ENCODE results near the gene ADIPOQ. TPM values are rescaled to one million over a fixed set of nuclear protein-coding genes. Genes with fewer than 3 reads are reported as not detected.
"Not testable (repeated sequence)": the region's sequence is repeated elsewhere in the genome, so short reads cannot be mapped to it uniquely, and the experiment has no call there.

The ADIPOQ gene
- polyA plus RNA-seq, 1 donor (not counting 4 experiments of a cell fraction or from before 2014, with no cell fraction given) = not detected

GRCh38 chr3:186902154-186902553 is 59.6 kb downstream of the ADIPOQ start:
- FAIRE-seq (no peak), DNase-seq (ENCODE audit: low read depth, low spot score) (no peak)
- TF ChIP-seq EZH2 (IDR thresholded peaks at IDR 0.05; ENCODE audit: low read length) (no peak), CTCF (optimal IDR thresholded peaks at IDR 0.05 in 1 of 3, IDR thresholded peaks at IDR 0.05 in 1 of 3, conservative IDR thresholded peaks at IDR 0.05 in 1 of 3; ENCODE audit: extremely low read depth in 1 of 3, insufficient read depth in 2 of 3, low read length in 3 of 3) (no peak)
- no peaks in the 10 kb centered on the region for H3K9me1 ChIP-seq (ENCODE audit: control insufficient read depth, extremely low read depth, insufficient read depth, low read length)
- H3K4me1 ChIP-seq (ENCODE audit: control insufficient read depth, extremely low read depth, insufficient read depth, low read length) = peaks cover 10% of the 10 kb centered on the region
- H4K20me1 ChIP-seq (ENCODE audit: control insufficient read depth, extremely low read depth, insufficient read depth, low read length) = no peaks in the 10 kb centered on the region
- no peak overlapping the region for H3K4me2 ChIP-seq (ENCODE audit: control insufficient read depth, extremely low read depth, insufficient read depth, low read depth, low read length)
- no peak overlapping the region for H2AFZ ChIP-seq (ENCODE audit: control insufficient read depth, low read length)
- no peak overlapping the region for H3K4me3 ChIP-seq (ENCODE audit: control insufficient read depth in 2 of 3, extremely low read depth in 1 of 3, insufficient read depth in 2 of 3, low read depth in 1 of 3, low read length in 3 of 3)
- H3K9me3 ChIP-seq (ENCODE audit: control insufficient read depth, low read depth, low read length) = no peaks in the 10 kb centered on the region
- no peak overlapping the region for H3K9ac ChIP-seq (ENCODE audit: control insufficient read depth, extremely low read depth, insufficient read depth, low read length)
- no peaks in the 10 kb centered on the region for H3K79me2 ChIP-seq (ENCODE audit: control insufficient read depth, insufficient read depth, low read length)
- dilution Hi-C loops (cut with MboI; ENCODE audit: extremely low pct_ligation_motif_present, low sequenced_read_pairs) = no loop called here
- H3K27ac ChIP-seq (ENCODE audit: control insufficient read depth, insufficient read depth, low read length) = no peak overlapping the region
- H3K36me3 ChIP-seq (ENCODE audit: control insufficient read depth in 2 of 2, extremely low read depth in 1 of 2, insufficient read depth in 2 of 2, low read length in 2 of 2) = no peaks in the 10 kb centered on the region
- H3K27me3 ChIP-seq (ENCODE audit: control insufficient read depth, extremely low read depth, insufficient read depth, low read length) = no peaks in the 10 kb centered on the region

GRCh38 chr3:186902713-186903112 is 60.2 kb downstream of the ADIPOQ start:
- no peak overlapping the region for H3K4me3 ChIP-seq (ENCODE audit: control insufficient read depth in 2 of 3, extremely low read depth in 1 of 3, insufficient read depth in 2 of 3, low read depth in 1 of 3, low read length in 3 of 3)

GRCh38 chr3:186903676-186904075 is 61.2 kb downstream of the ADIPOQ start:
- H3K4me2 ChIP-seq (ENCODE audit: control insufficient read depth, extremely low read depth, insufficient read depth, low read depth, low read length); H3K79me2 ChIP-seq (ENCODE audit: control insufficient read depth, insufficient read depth, low read length); H3K27ac ChIP-seq (ENCODE audit: control insufficient read depth, insufficient read depth, low read length); H3K36me3 ChIP-seq (ENCODE audit: control insufficient read depth in 2 of 2, extremely low read depth in 1 of 2, insufficient read depth in 2 of 2, low read length in 2 of 2); dilution Hi-C loops (cut with MboI; ENCODE audit: extremely low pct_ligation_motif_present, low sequenced_read_pairs); FAIRE-seq; H3K4me1 ChIP-seq (ENCODE audit: control insufficient read depth, extremely low read depth, insufficient read depth, low read length); H3K4me3 ChIP-seq (ENCODE audit: control insufficient read depth in 2 of 3, extremely low read depth in 1 of 3, insufficient read depth in 2 of 3, low read depth in 1 of 3, low read length in 3 of 3); H3K9me3 ChIP-seq (ENCODE audit: control insufficient read depth, low read depth, low read length); H3K9me1 ChIP-seq (ENCODE audit: control insufficient read depth, extremely low read depth, insufficient read depth, low read length); H3K9ac ChIP-seq (ENCODE audit: control insufficient read depth, extremely low read depth, insufficient read depth, low read length); H3K27me3 ChIP-seq (ENCODE audit: control insufficient read depth, extremely low read depth, insufficient read depth, low read length); H2AFZ ChIP-seq (ENCODE audit: control insufficient read depth, low read length); H4K20me1 ChIP-seq (ENCODE audit: control insufficient read depth, extremely low read depth, insufficient read depth, low read length); DNase-seq (ENCODE audit: low read depth, low spot score): not testable (repeated sequence)

More at GRCh38 chr3:186902713-186903112, 60.2 kb downstream of the ADIPOQ start:
- no peaks in the 10 kb centered on the region for H3K36me3 ChIP-seq (ENCODE audit: control insufficient read depth in 2 of 2, extremely low read depth in 1 of 2, insufficient read depth in 2 of 2, low read length in 2 of 2)
- H3K9ac ChIP-seq (ENCODE audit: control insufficient read depth, extremely low read depth, insufficient read depth, low read length) = no peak overlapping the region
- H3K79me2 ChIP-seq (ENCODE audit: control insufficient read depth, insufficient read depth, low read length) = no peaks in the 10 kb centered on the region
- FAIRE-seq (no peak), DNase-seq (ENCODE audit: low read depth, low spot score) (no peak)
- dilution Hi-C loops (cut with MboI; ENCODE audit: extremely low pct_ligation_motif_present, low sequenced_read_pairs) = no loop called here
- no peak overlapping the region for H3K4me2 ChIP-seq (ENCODE audit: control insufficient read depth, extremely low read depth, insufficient read depth, low read depth, low read length)
- no peaks in the 10 kb centered on the region for H3K27me3 ChIP-seq (ENCODE audit: control insufficient read depth, extremely low read depth, insufficient read depth, low read length)
- no peaks in the 10 kb centered on the region for H3K9me3 ChIP-seq (ENCODE audit: control insufficient read depth, low read depth, low read length)
- H3K9me1 ChIP-seq (ENCODE audit: control insufficient read depth, extremely low read depth, insufficient read depth, low read length) = no peaks in the 10 kb centered on the region
- peaks cover 10% of the 10 kb centered on the region for H3K4me1 ChIP-seq (ENCODE audit: control insufficient read depth, extremely low read depth, insufficient read depth, low read length)
- TF ChIP-seq CTCF (optimal IDR thresholded peaks at IDR 0.05 in 1 of 3, IDR thresholded peaks at IDR 0.05 in 1 of 3, conservative IDR thresholded peaks at IDR 0.05 in 1 of 3; ENCODE audit: extremely low read depth in 1 of 3, insufficient read depth in 2 of 3, low read length in 3 of 3) = no peak
- no peak for TF ChIP-seq EZH2 (IDR thresholded peaks at IDR 0.05; ENCODE audit: low read length)
- no peak overlapping the region for H2AFZ ChIP-seq (ENCODE audit: control insufficient read depth, low read length)
- no peak overlapping the region for H3K27ac ChIP-seq (ENCODE audit: control insufficient read depth, insufficient read depth, low read length)
- H4K20me1 ChIP-seq (ENCODE audit: control insufficient read depth, extremely low read depth, insufficient read depth, low read length) = no peaks in the 10 kb centered on the region

GRCh38 chr3:186907075-186907474 is 64.6 kb downstream of the ADIPOQ start:
- H3K36me3 ChIP-seq (ENCODE audit: control insufficient read depth in 2 of 2, extremely low read depth in 1 of 2, insufficient read depth in 2 of 2, low read length in 2 of 2); H3K9me1 ChIP-seq (ENCODE audit: control insufficient read depth, extremely low read depth, insufficient read depth, low read length); H3K4me1 ChIP-seq (ENCODE audit: control insufficient read depth, extremely low read depth, insufficient read depth, low read length); DNase-seq (ENCODE audit: low read depth, low spot score); FAIRE-seq; H3K79me2 ChIP-seq (ENCODE audit: control insufficient read depth, insufficient read depth, low read length); H3K27me3 ChIP-seq (ENCODE audit: control insufficient read depth, extremely low read depth, insufficient read depth, low read length); H3K4me3 ChIP-seq (ENCODE audit: control insufficient read depth in 2 of 3, extremely low read depth in 1 of 3, insufficient read depth in 2 of 3, low read depth in 1 of 3, low read length in 3 of 3); H3K9ac ChIP-seq (ENCODE audit: control insufficient read depth, extremely low read depth, insufficient read depth, low read length); dilution Hi-C loops (cut with MboI; ENCODE audit: extremely low pct_ligation_motif_present, low sequenced_read_pairs); H4K20me1 ChIP-seq (ENCODE audit: control insufficient read depth, extremely low read depth, insufficient read depth, low read length); H3K9me3 ChIP-seq (ENCODE audit: control insufficient read depth, low read depth, low read length); H3K27ac ChIP-seq (ENCODE audit: control insufficient read depth, insufficient read depth, low read length); H2AFZ ChIP-seq (ENCODE audit: control insufficient read depth, low read length); H3K4me2 ChIP-seq (ENCODE audit: control insufficient read depth, extremely low read depth, insufficient read depth, low read depth, low read length): not testable (repeated sequence)
